ENCODE results near the gene MAPKBP1.
"Not testable (repeated sequence)": the region's sequence is repeated elsewhere in the genome, so short reads cannot be mapped to it uniquely, and the experiment has no call there.

The MAPKBP1 gene

DNA sequence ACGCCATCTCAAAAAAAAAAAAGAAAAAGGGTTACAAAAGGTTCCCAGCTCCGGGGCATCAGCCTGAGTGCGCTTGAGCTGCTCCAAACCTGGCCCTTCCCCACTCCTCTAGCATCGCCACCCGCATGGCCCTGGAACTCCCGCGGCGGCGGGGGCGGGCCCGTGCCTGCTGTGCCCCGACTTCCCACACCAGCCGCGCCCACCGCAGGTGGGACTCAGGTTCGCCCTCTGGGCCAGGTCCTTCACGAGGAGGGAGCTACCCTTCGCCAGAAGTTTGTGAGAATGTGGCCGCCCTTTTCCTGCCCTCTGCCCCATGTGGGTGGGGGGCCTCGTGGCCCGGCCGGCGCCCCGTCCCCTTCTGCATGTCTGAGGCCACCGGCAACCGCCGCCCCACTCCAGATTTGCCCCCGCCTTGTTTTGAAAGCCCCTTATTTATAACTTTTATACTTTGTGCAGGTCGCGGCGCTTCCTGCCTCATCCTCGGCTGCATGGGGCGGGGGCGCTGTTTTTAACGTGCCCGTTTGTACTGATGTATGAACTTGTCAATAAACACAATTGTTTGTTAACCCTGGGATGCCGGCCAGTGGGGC lies 53.1 kb downstream of the MAPKBP1 start:
- no peak for FAIRE-seq

GRCh38 chr15:41827880-41828806 lies 53.9 kb downstream of the MAPKBP1 start, which contains the start of gene JMJD7:
Gene JMJD7 (plus strand): TSS chr15:41828092. CDS start chr15:41828125, 33 bp downstream.
- no peak for FAIRE-seq

DNA sequence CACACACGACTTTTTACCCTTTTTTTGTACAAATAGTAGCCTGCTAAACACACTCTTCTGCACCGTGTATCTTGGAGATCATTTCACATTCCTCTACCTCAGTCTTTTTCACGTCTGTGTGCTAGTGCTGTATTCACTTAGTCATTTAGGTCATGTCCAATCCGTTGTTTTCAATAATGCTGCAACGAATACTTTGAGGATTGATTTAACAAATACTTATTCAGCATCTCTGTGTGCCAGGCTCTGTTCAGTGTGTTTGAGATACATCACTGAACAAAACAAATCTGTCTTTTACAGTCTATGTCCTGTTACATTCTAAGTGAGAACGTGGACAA lies 54.5 kb downstream of the MAPKBP1 start:
- FAIRE-seq: no peak

DNA sequence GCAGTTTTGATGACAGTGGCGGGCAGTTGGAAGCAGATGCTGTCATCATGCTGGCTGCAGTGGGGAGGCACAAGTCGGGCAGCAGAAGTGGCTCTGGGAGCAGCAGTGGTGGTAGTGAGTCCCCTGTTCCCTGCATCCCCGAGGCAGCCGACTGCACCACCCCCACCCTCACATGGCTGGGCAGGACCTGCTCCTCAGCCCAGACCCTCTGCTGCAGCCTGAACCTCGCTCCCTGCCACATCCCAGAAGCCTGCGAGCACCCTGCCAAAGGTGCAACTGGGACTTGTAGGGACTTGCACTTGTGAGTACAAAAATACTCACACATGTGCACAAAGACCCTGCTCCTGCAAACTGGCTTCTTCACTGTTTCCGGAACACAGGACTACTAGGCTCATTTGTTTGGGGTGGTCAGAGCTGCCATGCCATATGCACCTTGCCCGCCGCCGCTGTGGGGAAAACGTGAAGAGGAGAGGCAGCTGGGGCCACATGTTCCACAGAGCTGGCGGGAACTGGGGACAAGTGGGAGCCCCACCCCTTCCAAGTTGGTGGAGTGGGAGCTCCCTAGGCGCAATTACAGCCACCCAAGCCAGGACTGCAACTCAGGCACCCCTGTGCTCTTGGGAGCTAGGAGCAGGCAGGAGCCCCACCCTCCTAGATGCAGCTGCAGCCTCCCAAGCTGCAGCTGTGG lies 55.8 kb downstream of the MAPKBP1 start:
- no peak for FAIRE-seq

DNA sequence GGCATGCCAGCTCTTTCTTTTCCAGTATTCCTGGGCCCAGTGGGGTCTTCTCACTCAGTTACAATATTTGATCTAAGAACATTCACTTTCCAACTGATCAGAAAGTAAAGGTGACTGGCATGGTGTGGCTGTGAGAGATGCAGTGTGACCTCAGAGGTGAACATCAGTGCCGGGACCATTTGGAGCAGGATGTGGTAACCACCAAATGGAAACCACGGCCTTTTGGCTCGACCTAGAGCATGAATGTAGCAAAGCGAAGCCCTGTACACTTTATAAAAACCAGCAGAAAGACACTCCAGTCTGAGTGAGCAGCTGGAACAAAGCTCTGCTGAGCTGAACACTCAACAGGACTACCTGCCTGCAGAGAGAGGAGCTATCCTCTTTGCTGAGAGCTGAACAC lies 57.0 kb downstream of the MAPKBP1 start:
- FAIRE-seq: not testable (repeated sequence)

DNA sequence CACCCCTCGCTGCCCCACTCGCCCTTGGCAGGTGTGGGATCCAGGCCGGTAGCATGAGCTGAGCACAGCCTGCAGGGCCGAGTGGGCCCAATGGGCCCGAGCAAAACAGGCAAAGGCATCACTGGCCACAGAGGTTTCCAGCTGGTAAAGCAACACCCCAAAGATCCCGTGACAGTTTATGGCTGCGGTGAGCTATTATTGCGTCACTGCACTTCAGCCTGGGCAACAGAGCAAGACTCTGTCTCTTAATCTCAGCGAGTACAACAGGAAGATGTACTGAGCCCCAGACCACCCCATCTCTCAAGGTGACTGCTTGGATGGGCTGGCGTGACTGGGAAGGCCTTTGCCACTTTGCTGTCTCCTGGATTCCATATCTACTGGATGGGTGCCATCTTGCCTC lies 57.9 kb downstream of the MAPKBP1 start:
- no peak for FAIRE-seq

DNA sequence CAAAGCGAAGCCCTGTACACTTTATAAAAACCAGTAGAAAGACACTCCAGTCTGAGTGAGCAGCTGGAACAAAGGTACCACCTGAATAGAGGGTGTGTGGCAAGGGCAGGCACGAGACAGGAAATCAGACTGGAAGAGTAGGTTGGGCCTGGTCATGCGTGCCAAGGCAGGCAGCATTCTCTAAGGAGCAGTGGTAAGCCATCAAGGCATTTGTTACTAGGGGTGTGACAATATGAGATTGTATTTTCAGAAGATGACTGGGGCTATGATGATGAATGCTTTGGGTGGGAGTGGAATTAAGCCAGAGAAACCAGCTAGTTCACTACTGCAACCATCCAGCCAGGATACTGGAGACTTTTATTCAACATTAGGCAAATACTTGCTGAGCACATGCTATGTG lies 58.6 kb downstream of the MAPKBP1 start:
- FAIRE-seq: no peak

GRCh38 chr15:41834096-41834495 lies 59.8 kb downstream of the MAPKBP1 start:
- FAIRE-seq: no peak

DNA sequence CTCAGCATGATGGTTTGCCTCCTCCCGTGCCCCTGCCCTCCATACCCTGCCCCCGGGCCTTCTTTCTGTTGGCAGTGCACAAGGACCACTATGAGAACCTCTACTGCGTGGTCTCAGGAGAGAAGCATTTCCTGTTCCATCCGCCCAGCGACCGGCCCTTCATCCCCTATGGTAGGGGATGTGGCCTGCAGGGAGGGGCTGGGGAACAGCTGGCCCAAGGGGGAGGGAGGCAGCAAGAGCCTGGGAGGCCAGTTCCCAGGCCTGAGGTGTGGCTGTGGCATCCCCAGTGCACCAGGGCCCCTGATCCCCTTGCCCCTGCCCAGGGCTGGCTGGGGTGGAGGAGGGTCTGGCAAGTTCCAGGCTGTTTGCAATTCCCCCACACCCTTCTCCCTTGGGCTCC lies 61.8 kb downstream of the MAPKBP1 start:
- FAIRE-seq: no peak

- FAIRE-seq: no peak
These were observed 62.6 kb downstream of the MAPKBP1 start for GRCh38 chr15:41836713-41837454.

GRCh38 chr15:41838400-41838897 lies 64.2 kb downstream of the MAPKBP1 start, which contains the start of gene PLA2G4B:
Gene PLA2G4B (plus strand): TSS chr15:41838847. CDS start chr15:41838914, 67 bp downstream.
- no peak for FAIRE-seq

DNA sequence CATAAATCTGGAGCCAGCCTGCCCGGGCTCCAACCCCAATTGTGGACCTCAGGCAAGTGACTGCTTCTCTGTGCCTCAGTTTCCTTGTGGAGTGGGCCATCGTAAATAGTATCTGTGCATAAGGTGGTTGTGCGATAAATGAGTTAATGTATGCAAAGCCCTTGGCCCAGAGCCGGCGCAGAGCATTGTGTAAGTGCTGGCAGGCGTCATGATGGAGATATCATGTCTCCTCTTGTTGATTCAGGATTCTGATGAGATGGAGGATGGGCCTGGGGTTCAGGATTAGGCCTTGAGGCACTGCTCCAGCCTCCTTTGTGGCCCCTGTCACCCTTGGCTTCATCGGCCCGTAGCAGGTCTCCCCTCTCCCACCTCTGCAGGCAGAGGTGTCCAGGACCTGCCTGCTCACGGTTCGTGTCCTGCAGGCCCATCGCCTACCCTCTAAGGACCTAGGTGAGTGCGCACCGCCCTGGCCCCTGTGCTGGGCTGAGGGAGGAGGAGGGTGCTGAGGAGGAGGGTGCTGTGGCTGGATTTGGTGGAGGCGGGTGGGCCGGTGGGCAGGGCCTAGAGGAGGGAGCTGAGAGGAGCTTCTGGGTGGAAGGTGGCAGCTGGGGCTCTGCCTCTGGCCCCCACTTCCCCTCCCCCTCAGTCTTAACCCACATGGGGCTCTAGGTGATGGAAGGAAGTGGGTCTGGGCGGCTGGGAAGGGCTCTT lies 65.7 kb downstream of the MAPKBP1 start:
- FAIRE-seq: no peak

GRCh38 chr15:41840673-41841072 lies 66.4 kb downstream of the MAPKBP1 start:
- no peak for FAIRE-seq

GRCh38 chr15:41841131-41841530 lies 66.8 kb downstream of the MAPKBP1 start:
- FAIRE-seq: no peak

GRCh38 chr15:41842229-41842628 lies 67.9 kb downstream of the MAPKBP1 start:
- no peak for FAIRE-seq

- no peak for FAIRE-seq
These were observed 69.3 kb downstream of the MAPKBP1 start for GRCh38 chr15:41843571-41843970.

GRCh38 chr15:41844814-41845213 lies 70.5 kb downstream of the MAPKBP1 start:
- no peak for FAIRE-seq

DNA sequence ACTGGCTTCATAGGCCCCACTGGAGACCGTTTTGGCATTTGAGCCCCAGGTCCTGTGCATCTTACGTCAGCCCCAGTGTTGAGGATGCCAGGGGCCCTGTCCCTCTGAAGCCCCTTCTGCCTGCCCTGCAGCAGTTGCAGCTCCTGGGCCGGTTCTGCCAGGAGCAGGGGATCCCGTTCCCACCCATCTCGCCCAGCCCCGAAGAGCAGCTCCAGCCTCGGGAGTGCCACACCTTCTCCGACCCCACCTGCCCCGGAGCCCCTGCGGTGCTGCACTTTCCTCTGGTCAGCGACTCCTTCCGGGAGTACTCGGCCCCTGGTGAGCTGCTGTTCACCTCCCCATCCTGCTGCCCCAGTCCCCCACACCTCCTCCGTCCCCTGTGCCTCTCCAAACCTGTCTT lies 72.9 kb downstream of the MAPKBP1 start:
- FAIRE-seq: no peak

- FAIRE-seq: no peak
These were observed 73.7 kb downstream of the MAPKBP1 start for GRCh38 chr15:41847981-41848380.

DNA sequence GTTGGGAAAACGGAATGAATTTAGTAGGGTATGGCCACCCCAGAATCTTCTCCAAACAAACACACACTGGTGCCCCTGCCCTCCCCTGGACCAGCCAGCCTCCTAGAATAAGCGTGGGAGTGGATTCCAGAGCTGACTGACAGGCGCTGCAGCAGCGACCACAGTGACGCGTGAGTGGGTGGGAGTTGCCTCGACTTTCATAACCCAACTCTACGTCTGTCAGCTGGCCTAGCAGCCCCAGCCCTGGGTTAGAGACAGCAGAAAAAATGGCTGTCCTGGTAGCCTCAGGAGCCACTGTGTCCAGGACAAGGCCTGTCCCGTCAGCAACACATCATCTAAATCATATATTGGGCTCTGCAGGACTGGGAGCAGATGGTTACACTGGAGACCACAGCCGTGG lies 74.3 kb downstream of the MAPKBP1 start:
- FAIRE-seq: no peak

DNA sequence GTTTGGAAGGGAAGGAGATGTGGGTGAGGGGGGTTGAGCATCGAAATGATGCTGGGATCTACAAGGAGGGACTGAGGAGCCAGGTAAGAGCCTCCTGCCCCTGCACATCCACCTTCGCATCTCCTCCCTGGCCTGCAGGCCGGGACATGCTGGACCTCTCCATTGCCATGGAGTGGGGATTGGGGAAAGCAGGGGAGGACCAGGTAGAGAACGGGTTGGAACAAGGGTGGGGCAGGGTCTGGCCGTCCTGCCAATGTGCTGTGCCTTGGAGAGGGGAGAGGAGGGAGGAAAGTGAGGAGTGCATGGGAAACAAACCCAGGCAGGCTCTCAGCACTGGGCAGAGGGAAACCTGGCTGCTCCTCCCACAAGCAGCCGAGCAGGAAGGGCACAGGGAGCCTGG lies 74.9 kb downstream of the MAPKBP1 start:
- FAIRE-seq: no peak

DNA sequence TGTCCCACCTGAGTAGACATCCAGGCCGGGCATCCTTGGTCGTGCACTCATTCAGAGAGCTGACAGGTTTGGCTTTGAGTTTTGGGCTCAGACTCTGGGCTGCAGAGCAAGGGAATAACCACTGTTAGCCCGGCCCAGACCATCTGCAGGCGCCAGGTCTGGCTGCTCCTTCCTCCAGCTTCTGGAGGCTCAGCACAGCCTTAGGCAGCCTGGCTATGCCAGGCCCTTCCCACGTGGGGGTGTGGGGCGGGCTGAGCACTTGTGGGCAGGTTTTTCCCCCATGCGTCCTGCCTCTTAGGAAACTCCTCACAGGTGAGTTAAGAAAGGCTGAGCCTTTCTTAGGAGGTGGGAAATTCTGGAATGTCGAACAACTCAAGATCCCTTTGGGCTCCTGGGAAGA lies 75.6 kb downstream of the MAPKBP1 start:
- no peak for FAIRE-seq

Data from G401.6 (cell line).